Vagina (tissue), 2 donors: ENCODE data around the gene NRXN3.

Source experiments
- POLR2A ChIP-seq, 2 donors: fragments of 450-650 bp; IDR thresholded peaks; one replicate each; pipeline ENCODE4 v1.6.1; 2017; ENCODE audit warnings: antibody characterized with exemption in 2 of 2, mild to moderate bottlenecking in 2 of 2, moderate library complexity in 2 of 2
- TF ChIP-seq, protein P1 (sequence below), 3 experiments: fragments of 450-650 bp in 2 of 3; fragments of 200-600 bp in 1 of 3; sonication (generic) in 1 of 3; IDR thresholded peaks; one replicate each; pipeline ENCODE4 v1.5.1; 2017 to 2019; ENCODE audit warnings: antibody characterized with exemption in 3 of 3, mild to moderate bottlenecking in 2 of 3, moderate library complexity in 2 of 3

DNA sequence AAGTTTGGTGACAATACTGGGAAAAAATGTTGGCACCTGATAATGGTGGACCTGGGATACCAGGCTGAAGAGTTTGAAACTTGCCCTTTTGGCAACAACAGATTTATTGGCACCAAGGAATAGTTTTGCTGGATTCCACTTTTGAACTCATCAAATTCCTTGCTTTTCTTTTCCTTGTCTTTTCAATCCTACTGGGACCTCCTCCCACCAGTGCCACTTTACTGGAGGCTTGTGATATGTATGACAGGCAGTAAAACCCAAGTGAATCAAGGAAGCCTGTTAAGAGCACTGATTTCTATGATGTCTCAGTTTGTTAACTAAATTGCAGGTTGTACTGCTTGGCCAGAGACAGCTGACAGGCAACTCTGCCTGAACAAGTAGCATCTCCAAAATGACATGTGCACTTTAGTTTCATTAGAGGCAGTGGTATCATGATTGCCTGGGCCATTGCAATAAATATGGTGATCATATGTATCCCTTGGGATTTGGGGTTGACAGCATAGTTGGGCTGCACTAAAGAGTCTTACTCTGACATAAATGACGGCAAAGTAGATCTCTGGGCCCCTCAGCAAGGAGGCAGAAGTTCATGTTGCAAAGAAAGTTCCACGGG lies 1475.7 kb downstream of the NRXN3 start:
- TF ChIP-seq, protein P1, sequence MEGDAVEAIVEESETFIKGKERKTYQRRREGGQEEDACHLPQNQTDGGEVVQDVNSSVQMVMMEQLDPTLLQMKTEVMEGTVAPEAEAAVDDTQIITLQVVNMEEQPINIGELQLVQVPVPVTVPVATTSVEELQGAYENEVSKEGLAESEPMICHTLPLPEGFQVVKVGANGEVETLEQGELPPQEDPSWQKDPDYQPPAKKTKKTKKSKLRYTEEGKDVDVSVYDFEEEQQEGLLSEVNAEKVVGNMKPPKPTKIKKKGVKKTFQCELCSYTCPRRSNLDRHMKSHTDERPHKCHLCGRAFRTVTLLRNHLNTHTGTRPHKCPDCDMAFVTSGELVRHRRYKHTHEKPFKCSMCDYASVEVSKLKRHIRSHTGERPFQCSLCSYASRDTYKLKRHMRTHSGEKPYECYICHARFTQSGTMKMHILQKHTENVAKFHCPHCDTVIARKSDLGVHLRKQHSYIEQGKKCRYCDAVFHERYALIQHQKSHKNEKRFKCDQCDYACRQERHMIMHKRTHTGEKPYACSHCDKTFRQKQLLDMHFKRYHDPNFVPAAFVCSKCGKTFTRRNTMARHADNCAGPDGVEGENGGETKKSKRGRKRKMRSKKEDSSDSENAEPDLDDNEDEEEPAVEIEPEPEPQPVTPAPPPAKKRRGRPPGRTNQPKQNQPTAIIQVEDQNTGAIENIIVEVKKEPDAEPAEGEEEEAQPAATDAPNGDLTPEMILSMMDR (IDR thresholded peaks at IDR 0.05) = no peak
- TF ChIP-seq POLR2A (IDR thresholded peaks at IDR 0.05) = no peak
